DMS114 treated with DMSO at 0.1 percent for 48 hours (cell line): Measurements from ENCODE around the gene BEND6.

Source experiments
- DNase-seq: peaks from one replicate; lab custom pipeline; 2025; ENCODE audit not compliant: unreplicated experiment; lab: John Stamatoyannopoulos, UW

Gene BEND6

GRCh38 chr6:56954403-56955170 is at the start of gene BEND6:
BEND6 (plus strand) TSS chr6:56955107; CDS start chr6:56981811, 26,704 bp downstream.
- no peak for DNase-seq

GRCh38 chr6:56905378-56905777 is 49.5 kb upstream of the BEND6 start:
- DNase-seq, result no peak

- no peak for DNase-seq
Measured at GRCh38 chr6:56906752-56907151, 48.2 kb upstream of the BEND6 start.

GRCh38 chr6:56909115-56909907 is 45.6 kb upstream of the BEND6 start:
- no peak for DNase-seq

- DNase-seq, result no peak
Measured at GRCh38 chr6:56911847-56912246, 43.1 kb upstream of the BEND6 start.

GRCh38 chr6:56913285-56914074 is 41.4 kb upstream of the BEND6 start:
- no peak for DNase-seq

- DNase-seq, result no peak
Measured at GRCh38 chr6:56914798-56915658, 39.9 kb upstream of the BEND6 start.

GRCh38 chr6:56915832-56916231 is 39.1 kb upstream of the BEND6 start:
- no peak for DNase-seq

GRCh38 chr6:56916849-56917551 is 37.9 kb upstream of the BEND6 start:
- no peak for DNase-seq

- DNase-seq, result no peak
Measured at GRCh38 chr6:56922645-56923044, 32.3 kb upstream of the BEND6 start.

GRCh38 chr6:56923565-56923964 is 31.3 kb upstream of the BEND6 start:
- no peak for DNase-seq

GRCh38 chr6:56927538-56928453 is 27.1 kb upstream of the BEND6 start:
- DNase-seq, result no peak

- DNase-seq, result no peak
Measured at GRCh38 chr6:56930846-56931245, 24.1 kb upstream of the BEND6 start.

GRCh38 chr6:56932910-56933477 is 21.9 kb upstream of the BEND6 start:
- no peak for DNase-seq

- no peak for DNase-seq
Measured at GRCh38 chr6:56933650-56934049, 21.3 kb upstream of the BEND6 start.

GRCh38 chr6:56934876-56935275 is 20.0 kb upstream of the BEND6 start:
- DNase-seq, result no peak

GRCh38 chr6:56936466-56936865 is 18.4 kb upstream of the BEND6 start:
- no peak for DNase-seq

GRCh38 chr6:56938649-56939191 is 16.2 kb upstream of the BEND6 start:
- no peak for DNase-seq
